HG03342 (cell line): ENCODE results near the gene LIMK1.
"Not testable (repeated sequence)": the region's sequence is repeated elsewhere in the genome, so short reads cannot be mapped to it uniquely, and the experiment has no call there.

Experiments
- ATAC-seq: cut with Tn5 transposase; IDR thresholded peaks from one replicate; pipeline ENCODE4 v1.9.1; 2021; ENCODE audit warnings: mild to moderate bottlenecking, moderate library complexity; ENCODE audit not compliant: unreplicated experiment

LIMK1 gene

DNA sequence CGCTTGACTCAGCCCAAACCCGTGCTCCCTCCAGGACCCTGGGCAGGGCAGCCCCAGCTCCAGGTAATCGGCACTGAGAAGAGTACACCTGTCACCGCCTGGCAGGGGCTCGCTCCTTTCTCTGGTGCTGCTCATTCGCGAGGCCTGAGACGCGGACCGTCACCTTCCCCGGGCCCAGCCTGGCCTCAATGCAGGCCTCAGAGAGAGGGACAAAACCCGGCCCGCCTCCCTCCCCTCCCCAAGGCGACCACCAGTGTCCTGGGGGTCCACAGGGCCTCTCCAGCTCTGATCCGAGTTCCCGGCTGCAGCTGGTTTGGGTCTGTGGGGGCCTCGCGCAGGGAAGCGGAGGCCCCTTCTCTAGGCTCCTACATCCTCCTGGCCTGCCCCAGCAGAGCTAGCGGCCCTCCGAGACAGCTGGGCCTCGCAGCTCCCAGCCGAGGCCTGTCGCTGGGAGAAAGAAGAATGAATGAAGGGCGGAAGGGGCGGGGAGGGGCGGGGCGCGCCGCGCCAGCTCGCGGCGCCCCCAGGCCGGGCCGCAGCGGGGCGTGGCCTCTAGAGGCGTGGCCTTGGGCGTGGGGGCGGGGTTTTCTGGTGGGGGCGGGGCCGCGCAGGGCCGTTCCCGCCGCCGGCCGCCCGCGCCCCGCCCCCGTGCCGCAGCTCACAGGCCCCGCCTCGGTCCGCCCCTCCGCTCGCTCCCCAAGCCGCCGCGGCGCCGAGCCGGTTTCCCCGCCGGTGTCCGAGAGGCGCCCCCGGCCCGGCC is at the start of gene LIMK1:
Gene LIMK1 (plus strand): TSS at position 688 of the 760 bp plus-strand sequence. CDS start 187 bp downstream, outside the sequence.
- peak; percentile 79 for ATAC-seq

GRCh38 chr7:74037609-74038008 is 46.0 kb upstream of the LIMK1 start:
- no peak for ATAC-seq

GRCh38 chr7:74038194-74038961 is 45.2 kb upstream of the LIMK1 start:
- no peak for ATAC-seq

- ATAC-seq = no peak
These were observed 44.3 kb upstream of the LIMK1 start for GRCh38 chr7:74039337-74039736.

DNA sequence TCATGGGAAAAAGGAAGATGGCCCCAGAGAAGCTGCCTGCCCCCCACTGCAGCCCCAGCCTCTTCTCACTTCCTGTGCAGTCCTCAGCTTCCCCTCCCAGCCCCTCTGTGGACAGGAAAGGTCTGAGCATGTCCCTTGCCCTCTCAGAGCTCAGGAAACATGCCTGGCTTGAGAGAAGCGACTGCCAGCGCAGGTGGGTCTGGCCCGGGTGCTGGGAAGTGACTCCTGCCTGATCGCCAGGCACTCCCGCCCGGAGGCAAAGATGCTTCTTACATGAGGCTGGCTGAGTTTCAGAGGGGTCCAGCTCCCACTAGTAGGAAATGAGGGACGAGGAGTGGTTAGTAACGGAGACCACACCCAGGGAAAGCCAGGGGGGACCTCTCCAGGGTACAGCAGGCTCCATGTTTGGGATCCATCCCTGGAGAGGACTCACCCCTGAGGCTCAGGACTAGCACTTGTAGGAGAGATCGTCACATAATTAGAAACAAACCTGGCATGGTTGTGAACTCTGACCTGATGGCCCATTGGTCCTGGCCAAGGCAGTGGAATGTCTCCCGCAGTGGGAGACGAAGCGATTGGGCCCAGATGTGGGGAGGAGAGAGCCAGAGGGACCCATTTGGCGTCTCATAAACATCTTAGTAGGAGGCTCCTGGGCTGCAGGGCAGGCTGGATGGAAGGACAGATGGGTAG is 43.4 kb upstream of the LIMK1 start:
- no peak for ATAC-seq

DNA sequence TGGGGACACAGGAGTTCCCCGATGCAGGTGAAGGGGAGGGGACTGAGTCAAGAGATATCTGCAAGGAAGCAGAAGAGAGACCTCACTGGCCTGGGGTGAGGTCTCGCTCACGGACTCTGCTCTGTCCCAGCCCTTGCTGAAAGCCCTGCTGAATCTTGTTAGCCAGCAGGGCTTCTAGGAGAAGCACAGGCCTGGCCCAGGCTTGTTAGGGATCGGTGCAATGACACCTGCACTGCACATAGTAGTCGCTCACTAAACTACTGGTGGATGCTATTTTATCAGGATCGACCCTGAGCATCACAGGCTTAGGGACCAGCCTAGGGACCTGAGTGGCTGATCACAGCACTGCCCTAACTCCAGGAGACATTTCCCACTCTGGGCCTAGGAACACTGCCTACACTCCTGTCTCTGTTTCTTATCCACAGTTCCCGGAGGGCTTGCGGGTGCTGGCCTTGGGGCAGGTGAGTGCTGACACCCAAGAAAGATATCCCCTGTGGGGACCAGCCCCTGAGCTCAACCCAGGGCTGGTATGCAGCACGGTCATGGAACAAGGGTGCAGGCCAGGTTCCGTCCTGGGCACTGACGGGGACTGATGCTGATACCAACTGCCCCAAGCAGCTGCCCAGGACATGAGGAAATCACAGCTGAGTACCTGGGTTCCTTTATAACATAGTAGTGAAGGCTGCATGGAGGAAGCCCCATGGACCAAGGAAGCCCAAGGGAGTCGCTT is 42.6 kb upstream of the LIMK1 start:
- ATAC-seq = no peak

DNA sequence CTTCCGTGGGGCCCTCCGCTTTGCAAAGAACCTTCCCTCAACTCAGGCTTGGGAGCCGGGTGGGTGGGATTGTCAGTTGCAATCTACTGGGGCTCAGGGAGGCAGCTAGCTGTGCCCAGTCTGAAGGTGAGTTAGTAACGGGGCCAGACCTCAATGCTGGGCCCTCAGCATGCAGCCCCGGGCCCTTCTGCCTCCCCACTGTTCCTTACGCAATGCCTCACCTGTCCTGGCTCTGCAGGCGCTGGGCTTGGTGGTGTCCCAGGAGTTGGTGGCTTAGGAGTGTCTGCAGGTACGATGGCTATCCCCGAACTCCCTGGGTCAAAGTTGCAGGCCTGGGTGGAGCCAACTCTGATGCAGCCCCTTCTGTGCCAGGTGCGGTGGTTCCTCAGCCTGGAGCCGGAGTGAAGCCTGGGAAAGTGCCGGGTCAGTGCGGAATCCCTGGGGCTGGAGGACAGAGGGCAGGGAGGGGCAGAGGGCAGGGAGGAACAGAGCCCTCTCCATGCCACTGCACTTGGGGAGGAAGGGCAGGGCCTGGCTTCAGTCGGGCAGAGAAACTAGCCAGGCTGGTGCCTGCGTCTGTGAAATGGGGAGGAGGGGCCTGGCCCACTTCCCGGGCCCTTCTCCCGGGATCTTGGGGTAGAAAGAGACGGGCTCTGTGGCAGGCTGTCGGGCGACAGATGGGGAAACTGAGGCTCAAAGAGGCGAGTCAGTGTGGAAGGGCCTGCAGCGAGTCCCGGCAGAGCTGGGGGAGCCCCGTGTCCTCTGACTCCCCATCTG is 40.7 kb upstream of the LIMK1 start:
- no peak for ATAC-seq

- no peak for ATAC-seq
These were observed 40.1 kb upstream of the LIMK1 start for GRCh38 chr7:74043523-74043951.

DNA sequence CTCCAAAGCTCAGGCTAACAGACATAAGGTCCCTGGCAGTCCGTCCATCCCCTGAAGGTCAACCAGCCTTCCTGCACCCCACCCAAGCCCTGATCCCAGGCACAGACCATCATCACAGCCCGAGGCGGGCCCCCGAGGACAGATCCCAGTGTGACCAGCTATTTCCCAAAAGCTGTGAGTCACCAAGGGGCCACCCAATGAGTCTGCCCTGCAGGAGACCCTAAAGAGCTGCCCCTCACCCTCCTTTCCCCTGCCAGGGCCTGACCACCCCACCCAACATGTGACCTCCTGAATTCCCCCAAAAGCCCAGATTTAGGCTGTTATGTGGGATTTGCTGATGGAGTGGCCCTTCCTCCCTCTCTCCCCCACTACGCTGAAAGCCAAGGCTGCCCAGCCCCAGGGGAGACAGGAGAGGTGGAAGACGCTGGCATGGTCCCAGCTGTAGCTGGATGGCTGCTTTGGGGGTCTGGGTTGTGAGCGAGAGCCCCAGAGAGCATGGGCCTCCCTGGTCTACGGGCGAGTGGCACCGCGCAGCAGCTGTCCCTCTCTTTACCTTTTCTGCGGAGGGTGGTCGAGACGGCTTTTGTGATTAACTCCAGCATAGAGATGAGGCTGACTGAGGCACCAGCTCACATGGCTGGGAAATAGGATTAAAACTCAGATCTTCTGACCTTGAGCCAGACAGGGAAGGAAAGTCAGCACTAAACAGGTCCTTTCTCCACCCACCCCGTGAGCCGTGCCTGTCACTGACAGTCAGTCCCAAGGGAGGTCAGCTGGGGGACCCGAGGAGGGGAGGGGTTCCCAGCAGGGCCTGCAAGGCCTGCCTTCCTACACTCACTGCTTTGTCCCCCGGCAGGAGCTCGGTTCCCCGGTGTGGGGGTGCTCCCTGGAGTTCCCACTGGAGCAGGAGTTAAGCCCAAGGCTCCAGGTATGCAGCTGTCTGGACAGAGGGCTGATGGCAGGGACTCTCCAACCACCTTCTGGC is 38.9 kb upstream of the LIMK1 start:
- ATAC-seq = no peak

DNA sequence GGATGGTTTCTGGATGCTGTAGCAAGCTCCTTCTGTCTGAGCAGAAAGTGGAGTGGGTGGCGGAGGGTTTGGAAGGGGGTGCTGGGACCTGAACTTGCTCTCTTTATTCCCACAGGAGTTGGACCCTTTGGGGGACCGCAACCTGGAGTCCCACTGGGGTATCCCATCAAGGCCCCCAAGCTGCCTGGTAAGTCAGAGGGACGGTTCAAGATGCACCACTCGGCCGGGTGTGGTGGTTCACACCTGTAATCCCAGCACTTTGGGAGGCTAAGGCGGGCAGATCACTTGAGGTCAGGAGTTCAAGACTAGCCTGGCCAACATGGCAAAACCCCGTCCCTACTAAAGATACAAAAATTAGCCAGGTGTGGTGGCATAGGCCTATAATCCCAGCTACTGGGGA is 37.0 kb upstream of the LIMK1 start:
- ATAC-seq = not testable (repeated sequence)

- ATAC-seq = no peak
These were observed 35.7 kb upstream of the LIMK1 start for GRCh38 chr7:74047804-74048380.

- no peak for ATAC-seq
These were observed 34.5 kb upstream of the LIMK1 start for GRCh38 chr7:74048999-74049599.

- no peak for ATAC-seq
These were observed 33.4 kb upstream of the LIMK1 start for GRCh38 chr7:74049997-74050798.

DNA sequence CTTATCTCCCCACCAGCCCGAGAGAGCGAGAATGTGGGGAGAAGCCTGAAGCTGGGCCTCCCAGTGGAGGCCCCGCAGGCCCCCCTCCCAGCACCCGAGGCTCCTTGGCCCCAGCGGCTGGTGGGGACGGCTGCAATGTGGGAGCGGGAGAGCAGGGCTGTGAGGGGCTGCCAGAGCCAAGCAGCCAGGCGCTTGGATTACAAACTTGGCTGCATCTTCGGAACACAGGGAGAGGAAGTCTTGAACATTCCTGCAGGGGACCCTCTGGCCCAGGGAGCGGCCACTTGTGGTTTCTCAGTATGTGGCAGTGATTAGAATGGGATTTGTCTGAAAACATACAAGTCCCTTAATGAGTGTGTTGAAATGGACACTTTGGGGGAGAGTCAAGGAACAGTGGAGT is 32.4 kb upstream of the LIMK1 start:
- ATAC-seq = no peak

DNA sequence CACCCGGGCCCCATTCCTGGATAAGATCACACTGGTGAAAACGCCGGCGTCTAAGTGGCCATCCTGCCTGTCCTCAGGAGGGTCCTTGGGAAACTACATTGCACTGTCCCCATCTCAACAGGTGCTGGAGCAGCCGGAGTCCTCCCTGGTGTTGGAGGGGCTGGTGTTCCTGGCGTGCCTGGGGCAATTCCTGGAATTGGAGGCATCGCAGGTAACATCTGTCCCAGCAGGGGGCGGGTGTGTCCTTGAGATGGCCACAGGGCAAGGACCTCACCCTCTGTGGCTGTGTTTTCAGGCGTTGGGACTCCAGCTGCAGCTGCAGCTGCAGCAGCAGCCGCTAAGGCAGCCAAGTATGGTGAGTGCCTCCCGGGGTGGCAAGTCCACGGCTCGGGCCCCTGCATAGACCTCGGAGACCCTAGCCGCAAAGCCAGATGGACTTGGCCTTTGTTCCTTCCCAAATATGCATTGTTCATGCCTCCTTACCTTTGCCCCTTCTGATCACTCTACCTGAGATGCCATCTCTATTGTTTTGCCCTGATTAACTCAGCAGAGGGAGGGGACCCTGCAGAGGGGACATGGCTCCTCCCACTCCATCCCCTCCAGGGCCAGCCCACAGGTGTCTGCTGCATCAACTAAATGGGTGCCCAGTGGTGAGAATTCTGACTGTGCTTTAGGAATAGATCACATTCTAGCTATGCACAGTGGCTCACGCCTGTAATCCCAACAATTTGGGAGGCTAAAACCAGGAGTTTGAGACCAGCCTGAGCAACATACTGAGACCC is 31.8 kb upstream of the LIMK1 start:
- ATAC-seq = no peak

- no peak for ATAC-seq
These were observed 31.0 kb upstream of the LIMK1 start for GRCh38 chr7:74052628-74053027.
